DOHH2 (cell line): Measurements from ENCODE around the gene RSF1.

Experiments used
- H3F3A ChIP-seq: fragments of 200-600 bp; sonication (generic), shearing (Covaris generic); 2 replicates; pipeline ENCODE4 v1.6.0; 2016; ENCODE audit warnings: antibody characterized with exemption, mild to moderate bottlenecking; ENCODE audit not compliant: control insufficient read depth, insufficient read depth
- H3K27ac ChIP-seq: fragments of 200-600 bp; sonication (generic); 2 replicates; pipeline ENCODE4 v1.5.1; 2014; ENCODE audit warnings: low read depth, mild to moderate bottlenecking, low read length, moderate library complexity
- H3K27me3 ChIP-seq: fragments of 200-600 bp; sonication (generic); 2 replicates; pipeline ENCODE4 v1.6.1; 2014; ENCODE audit warnings: mild to moderate bottlenecking, low read length, mixed read lengths; ENCODE audit not compliant: control insufficient read depth
- H3K36me3 ChIP-seq: fragments of 200-600 bp; sonication (generic); 2 replicates; pipeline ENCODE4 v1.6.1; 2014; ENCODE audit warnings: mild to moderate bottlenecking, low read length, moderate library complexity, mixed read lengths; ENCODE audit not compliant: control insufficient read depth
- H3K4me1 ChIP-seq: fragments of 200-600 bp; sonication (generic); 2 replicates; pipeline ENCODE4 v1.6.1; 2014; ENCODE audit warnings: mild to moderate bottlenecking, low read length, mixed read lengths; ENCODE audit not compliant: control insufficient read depth
- H3K4me2 ChIP-seq: fragments of 200-600 bp; sonication (generic); 2 replicates; pipeline ENCODE4 v1.6.0; 2014; ENCODE audit warnings: mild to moderate bottlenecking, low read length, moderate library complexity
- H3K4me3 ChIP-seq: fragments of 200-600 bp; sonication (generic); 2 replicates; pipeline ENCODE4 v1.5.1; 2014; ENCODE audit warnings: mild to moderate bottlenecking, low read length, mixed read lengths
- H3K79me2 ChIP-seq: fragments of 200-600 bp; sonication (generic); 2 replicates; pipeline ENCODE4 v1.6.1; 2014; ENCODE audit warnings: mild to moderate bottlenecking, low read length, mixed read lengths; ENCODE audit not compliant: control insufficient read depth
- H3K9me2 ChIP-seq: fragments of 200-600 bp; sonication (generic); replicated peaks from 2 replicates; pipeline ENCODE4 v1.6.1; 2014; ENCODE audit warnings: mild to moderate bottlenecking, low read length, mixed read lengths; ENCODE audit not compliant: control insufficient read depth
- H3K9me3 ChIP-seq: fragments of 200-600 bp; sonication (generic); 2 replicates; pipeline ENCODE4 v1.6.1; 2014; ENCODE audit warnings: antibody characterized with exemption, low read length, mixed read lengths; ENCODE audit not compliant: control insufficient read depth, insufficient read depth
- H4K20me1 ChIP-seq: fragments of 200-600 bp; sonication (generic); 2 replicates; pipeline ENCODE4 v1.6.0; 2014; ENCODE audit warnings: low read depth, mild to moderate bottlenecking, antibody characterized with exemption, low read length, moderate library complexity; ENCODE audit not compliant: control insufficient read depth, insufficient read depth
- CTCF ChIP-seq: fragments of 200-600 bp; sonication (generic); IDR thresholded peaks from one replicate; pipeline ENCODE4 v1.5.1; 2014; ENCODE audit warnings: antibody characterized with exemption, mild to moderate bottlenecking, low read depth, low read length; ENCODE audit not compliant: poor library complexity, severe bottlenecking
- EZH2phosphoT487 ChIP-seq: fragments of 200-600 bp; sonication (generic); IDR thresholded peaks from 2 replicates; pipeline ENCODE4 v1.6.1; 2017; ENCODE audit warnings: borderline replicate concordance, mild to moderate bottlenecking, antibody characterized with exemption, low read length, moderate library complexity, mixed read lengths

The RSF1 gene

GRCh38 chr11:77793972-77794371 is 26.6 kb downstream of the RSF1 start:
- Histone ChIP-seq H3K9me2 (no peaks in the 10 kb centered on the region), H3K4me2 (no peak overlapping the region), H4K20me1 (no peaks in the 10 kb centered on the region; the same call in 1 of the 2 replicates), H3F3A (no peaks in the 10 kb centered on the region), H3K4me3 (no peak overlapping the region), H3K36me3 (peaks cover 36% of the 10 kb centered on the region), H3K9me3 (peaks cover 18% of the 10 kb centered on the region; the same call in 1 of the 2 replicates), H3K27ac (no peak overlapping the region), H3K4me1 (no peaks in the 10 kb centered on the region), H3K27me3 (no peaks in the 10 kb centered on the region), H3K79me2 (peaks cover 100% of the 10 kb centered on the region)
- TF ChIP-seq CTCF, result no peak
- no peak for TF ChIP-seq EZH2phosphoT487

DNA sequence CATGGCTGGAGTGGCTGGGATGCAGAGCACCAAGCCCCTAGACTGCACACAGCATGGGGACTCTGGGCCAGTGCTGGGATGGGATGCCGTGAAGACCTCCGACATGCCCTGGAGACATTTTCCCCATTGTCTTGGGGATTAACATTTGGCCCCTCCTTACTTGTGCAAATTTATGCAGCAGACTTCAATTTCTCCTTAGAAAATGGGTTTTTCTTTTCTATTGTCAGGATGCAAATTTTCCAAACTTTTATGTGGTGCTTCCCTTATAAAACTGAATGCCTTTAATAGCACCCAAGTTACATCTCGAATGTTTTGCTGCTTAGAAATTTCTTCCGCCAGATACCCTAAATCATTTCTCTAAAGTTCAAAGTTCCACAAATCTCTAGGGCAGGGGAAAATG is 29.2 kb downstream of the RSF1 start:
- Histone ChIP-seq H3K36me3 (peaks cover 36% of the 10 kb centered on the region), H3K4me1 (no peaks in the 10 kb centered on the region), H3K79me2 (peaks cover 99% of the 10 kb centered on the region), H3K4me2 (no peak overlapping the region), H3K9me3 (peaks cover 18% of the 10 kb centered on the region; the same call in 1 of the 2 replicates), H3K27ac (no peak overlapping the region), H3K9me2 (no peaks in the 10 kb centered on the region), H3K27me3 (no peaks in the 10 kb centered on the region), H4K20me1 (no peaks in the 10 kb centered on the region; the same call in 1 of the 2 replicates), H3K4me3 (no peak overlapping the region), H3F3A (peaks cover 3% of the 10 kb centered on the region; the same call in 1 of the 2 replicates)
- no peak for TF ChIP-seq EZH2phosphoT487
- TF ChIP-seq CTCF, result no peak

- H3K9me3 ChIP-seq, result peaks cover 18% of the 10 kb centered on the region; the same call in 1 of the 2 replicates
Measured at GRCh38 chr11:77789731-77790476, 30.6 kb downstream of the RSF1 start.

More at GRCh38 chr11:77789731-77790476, 30.6 kb downstream of the RSF1 start:
- TF ChIP-seq CTCF (no peak), EZH2phosphoT487 (no peak)
- Histone ChIP-seq H3F3A (peaks cover 3% of the 10 kb centered on the region; the same call in 1 of the 2 replicates), H3K27ac (no peak overlapping the region), H4K20me1 (peaks cover 3% of the 10 kb centered on the region; the same call in 1 of the 2 replicates), H3K4me2 (no peak overlapping the region), H3K27me3 (no peaks in the 10 kb centered on the region), H3K4me3 (no peak overlapping the region), H3K79me2 (peaks cover 98% of the 10 kb centered on the region), H3K36me3 (peaks cover 36% of the 10 kb centered on the region), H3K9me2 (no peaks in the 10 kb centered on the region), H3K4me1 (peaks cover 2% of the 10 kb centered on the region)
